ENCODE results near the gene NUCKS1.

Gene NUCKS1

DNA sequence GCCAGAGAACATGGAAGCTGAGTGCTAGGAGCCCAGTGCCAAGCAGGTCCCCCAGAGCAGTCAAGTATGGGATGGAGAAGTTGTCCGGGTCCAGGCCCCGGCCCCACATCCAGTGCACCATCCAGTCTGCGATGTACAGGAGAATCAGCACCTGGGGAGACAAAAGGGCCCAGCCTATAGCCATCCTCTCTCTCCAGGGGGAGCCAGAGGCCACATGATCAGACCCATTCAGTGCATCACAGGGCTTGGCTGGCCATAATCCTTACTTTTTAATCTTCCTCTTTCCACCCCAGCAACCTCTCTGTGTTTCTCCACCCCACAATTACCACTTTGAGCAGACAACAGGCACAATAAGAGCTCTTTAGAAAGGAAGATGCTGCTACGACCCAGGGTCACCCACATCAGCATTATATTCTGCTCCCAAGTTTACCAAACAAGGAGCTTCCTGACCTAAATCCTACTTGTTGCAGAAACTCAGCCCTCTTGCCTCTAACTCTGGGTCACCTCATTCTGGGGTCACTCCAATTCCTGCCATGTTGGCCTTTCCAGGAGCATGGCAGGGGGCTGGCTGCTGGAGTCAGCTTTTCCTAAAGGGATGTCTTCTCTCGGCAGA lies 41.7 kb upstream of the NUCKS1 start:
- H3K79me2 ChIP-seq (ENCODE audit: insufficient read depth, low read length), result no peaks in the 10 kb centered on the region
- 0 out of 2 replicates have a peak overlapping the region, but pooled peaks have one; percentile 77 for H3K27ac ChIP-seq (ENCODE audit: low read depth, low read length)
- H3K27me3 ChIP-seq (ENCODE audit: low read length), result no peaks in the 10 kb centered on the region
- H4K20me1 ChIP-seq (ENCODE audit: low read depth, low read length), result no peaks in the 10 kb centered on the region
- no peak overlapping the region for H2AFZ ChIP-seq (ENCODE audit: low read depth, low read length, severe bottlenecking)
- H3K9me3 ChIP-seq (ENCODE audit: insufficient read depth, low read length), result no peaks in the 10 kb centered on the region
- H3K9me2 ChIP-seq (replicated peaks; ENCODE audit: insufficient read depth, low read length), result no peaks in the 10 kb centered on the region
- H3K4me3 ChIP-seq (ENCODE audit: insufficient read depth, low read length, poor library complexity, severe bottlenecking), result no peak overlapping the region
- peaks cover 3% of the 10 kb centered on the region; the same call in 1 of the 2 replicates for H3F3A ChIP-seq (ENCODE audit: insufficient read depth)
- H3K9ac ChIP-seq (ENCODE audit: low read length), result no peak overlapping the region
- TF ChIP-seq, protein P1, sequence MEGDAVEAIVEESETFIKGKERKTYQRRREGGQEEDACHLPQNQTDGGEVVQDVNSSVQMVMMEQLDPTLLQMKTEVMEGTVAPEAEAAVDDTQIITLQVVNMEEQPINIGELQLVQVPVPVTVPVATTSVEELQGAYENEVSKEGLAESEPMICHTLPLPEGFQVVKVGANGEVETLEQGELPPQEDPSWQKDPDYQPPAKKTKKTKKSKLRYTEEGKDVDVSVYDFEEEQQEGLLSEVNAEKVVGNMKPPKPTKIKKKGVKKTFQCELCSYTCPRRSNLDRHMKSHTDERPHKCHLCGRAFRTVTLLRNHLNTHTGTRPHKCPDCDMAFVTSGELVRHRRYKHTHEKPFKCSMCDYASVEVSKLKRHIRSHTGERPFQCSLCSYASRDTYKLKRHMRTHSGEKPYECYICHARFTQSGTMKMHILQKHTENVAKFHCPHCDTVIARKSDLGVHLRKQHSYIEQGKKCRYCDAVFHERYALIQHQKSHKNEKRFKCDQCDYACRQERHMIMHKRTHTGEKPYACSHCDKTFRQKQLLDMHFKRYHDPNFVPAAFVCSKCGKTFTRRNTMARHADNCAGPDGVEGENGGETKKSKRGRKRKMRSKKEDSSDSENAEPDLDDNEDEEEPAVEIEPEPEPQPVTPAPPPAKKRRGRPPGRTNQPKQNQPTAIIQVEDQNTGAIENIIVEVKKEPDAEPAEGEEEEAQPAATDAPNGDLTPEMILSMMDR (IDR thresholded peaks at IDR 0.05; ENCODE audit: insufficient read depth, low read length, poor library complexity, severe bottlenecking), result peak; percentile 81
- no peak for TF ChIP-seq EZH2phosphoT487 (conservative IDR thresholded peaks at IDR 0.05; ENCODE audit: low read length)
- no peak overlapping the region for H3K4me2 ChIP-seq (ENCODE audit: low read depth, low read length, poor library complexity, severe bottlenecking)
- H3K36me3 ChIP-seq (ENCODE audit: low read length), result peaks cover 3% of the 10 kb centered on the region; the same call in 1 of the 2 replicates

DNA sequence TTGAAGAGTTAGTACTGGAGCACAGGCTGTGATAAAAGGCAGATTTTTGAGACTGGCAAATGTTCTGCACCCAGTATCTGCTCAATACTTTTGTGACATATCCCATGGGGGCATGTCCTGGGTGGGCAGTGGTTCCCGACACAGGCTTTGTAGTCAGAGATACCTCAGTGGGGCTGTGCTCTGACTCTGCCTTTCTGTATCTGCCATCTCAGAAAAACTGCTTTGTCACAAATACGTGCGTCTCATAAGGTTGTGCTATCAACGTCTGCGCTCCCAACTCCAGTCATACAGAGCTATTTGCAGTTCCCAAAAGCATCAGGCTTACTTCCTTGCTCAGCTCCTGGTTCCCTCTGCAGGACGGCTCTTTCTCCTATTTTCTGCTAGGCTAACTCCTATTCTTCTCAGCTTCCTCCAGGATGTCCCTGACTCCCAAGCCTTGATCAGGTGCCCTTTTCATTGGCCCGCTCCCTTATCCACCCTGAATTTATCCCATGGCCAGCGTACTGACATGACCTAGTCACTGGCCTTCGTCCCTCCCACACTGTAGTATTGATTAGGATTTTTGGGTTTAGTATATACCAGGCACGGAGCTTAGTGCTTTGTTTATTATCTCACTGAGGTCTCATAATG lies 37.4 kb upstream of the NUCKS1 start:
- Histone ChIP-seq H4K20me1 (ENCODE audit: low read depth, low read length) (no peaks in the 10 kb centered on the region), H3K9me3 (ENCODE audit: insufficient read depth, low read length) (no peaks in the 10 kb centered on the region), H3K27ac (ENCODE audit: low read depth, low read length) (no peak overlapping the region), H3K4me3 (ENCODE audit: insufficient read depth, low read length, poor library complexity, severe bottlenecking) (no peak overlapping the region), H3K9me2 (replicated peaks; ENCODE audit: insufficient read depth, low read length) (no peaks in the 10 kb centered on the region), H3K79me2 (ENCODE audit: insufficient read depth, low read length) (no peaks in the 10 kb centered on the region), H3K9ac (ENCODE audit: low read length) (no peak overlapping the region), H3K36me3 (ENCODE audit: low read length) (peaks cover 3% of the 10 kb centered on the region; the same call in 1 of the 2 replicates), H3K4me2 (ENCODE audit: low read depth, low read length, poor library complexity, severe bottlenecking) (no peak overlapping the region), H3F3A (ENCODE audit: insufficient read depth) (no peaks in the 10 kb centered on the region), H3K27me3 (ENCODE audit: low read length) (no peaks in the 10 kb centered on the region), H2AFZ (ENCODE audit: low read depth, low read length, severe bottlenecking) (no peak overlapping the region)
- TF ChIP-seq EZH2phosphoT487 (conservative IDR thresholded peaks at IDR 0.05; ENCODE audit: low read length), result no peak
- TF ChIP-seq, protein P1 (IDR thresholded peaks at IDR 0.05; ENCODE audit: insufficient read depth, low read length, poor library complexity, severe bottlenecking), result no peak

DNA sequence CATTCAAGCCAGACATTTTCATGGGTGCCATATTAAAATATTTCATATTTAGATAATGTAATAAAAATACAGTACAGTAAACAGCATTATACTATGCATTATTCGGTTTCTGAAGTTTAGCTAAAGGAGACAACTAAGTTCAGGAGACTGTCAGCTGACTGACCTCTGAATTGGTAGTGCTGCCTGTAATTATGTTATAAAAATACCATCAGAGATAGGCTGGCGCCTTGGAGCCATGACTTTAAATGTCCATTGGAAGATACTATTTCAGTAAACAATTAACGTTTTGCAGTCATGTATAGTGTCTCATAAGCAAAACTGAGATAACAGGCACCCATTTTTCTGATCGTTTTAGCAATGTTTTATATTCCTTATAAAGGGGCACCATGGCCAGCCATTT lies 36.6 kb upstream of the NUCKS1 start:
- Histone ChIP-seq H3K36me3 (ENCODE audit: low read length) (peaks cover 3% of the 10 kb centered on the region; the same call in 1 of the 2 replicates), H3F3A (ENCODE audit: insufficient read depth) (no peaks in the 10 kb centered on the region), H4K20me1 (ENCODE audit: low read depth, low read length) (no peaks in the 10 kb centered on the region), H3K4me3 (ENCODE audit: insufficient read depth, low read length, poor library complexity, severe bottlenecking) (no peak overlapping the region), H3K4me2 (ENCODE audit: low read depth, low read length, poor library complexity, severe bottlenecking) (no peak overlapping the region), H3K9me3 (ENCODE audit: insufficient read depth, low read length) (no peaks in the 10 kb centered on the region), H3K9ac (ENCODE audit: low read length) (no peak overlapping the region), H3K9me2 (replicated peaks; ENCODE audit: insufficient read depth, low read length) (no peaks in the 10 kb centered on the region), H3K27ac (ENCODE audit: low read depth, low read length) (no peak overlapping the region), H3K27me3 (ENCODE audit: low read length) (no peaks in the 10 kb centered on the region), H3K79me2 (ENCODE audit: insufficient read depth, low read length) (no peaks in the 10 kb centered on the region), H2AFZ (ENCODE audit: low read depth, low read length, severe bottlenecking) (no peak overlapping the region)
- no peak for TF ChIP-seq EZH2phosphoT487 (conservative IDR thresholded peaks at IDR 0.05; ENCODE audit: low read length)

DNA sequence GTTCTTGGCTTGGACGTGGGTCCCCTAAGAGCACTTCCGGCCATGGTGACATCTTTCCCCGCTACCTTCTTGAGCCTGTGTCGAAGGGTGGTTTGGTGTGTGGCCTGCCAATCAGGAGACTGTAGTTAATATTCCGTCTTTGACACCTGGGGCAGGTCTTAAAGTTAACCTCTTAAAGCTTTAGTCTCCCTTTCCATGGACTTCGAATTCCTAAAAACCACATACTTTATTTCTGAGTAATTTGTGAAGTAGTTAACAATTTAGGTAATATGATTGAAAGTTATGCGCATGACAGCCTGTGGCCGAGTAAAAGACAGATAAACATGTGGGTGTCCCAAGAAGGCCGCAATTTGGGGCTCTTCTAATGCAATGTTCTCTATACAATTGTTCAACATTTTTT lies 35.5 kb upstream of the NUCKS1 start:
- H3K9ac ChIP-seq (ENCODE audit: low read length), result no peak overlapping the region
- H3K36me3 ChIP-seq (ENCODE audit: low read length), result no peaks in the 10 kb centered on the region
- no peak overlapping the region for H2AFZ ChIP-seq (ENCODE audit: low read depth, low read length, severe bottlenecking)
- H3K4me2 ChIP-seq (ENCODE audit: low read depth, low read length, poor library complexity, severe bottlenecking), result no peak overlapping the region
- H4K20me1 ChIP-seq (ENCODE audit: low read depth, low read length), result no peaks in the 10 kb centered on the region
- H3K9me2 ChIP-seq (replicated peaks; ENCODE audit: insufficient read depth, low read length), result no peaks in the 10 kb centered on the region
- H3K27ac ChIP-seq (ENCODE audit: low read depth, low read length), result no peak overlapping the region
- no peaks in the 10 kb centered on the region for H3K9me3 ChIP-seq (ENCODE audit: insufficient read depth, low read length)
- no peaks in the 10 kb centered on the region for H3K27me3 ChIP-seq (ENCODE audit: low read length)
- no peaks in the 10 kb centered on the region for H3K79me2 ChIP-seq (ENCODE audit: insufficient read depth, low read length)
- no peak for TF ChIP-seq EZH2phosphoT487 (conservative IDR thresholded peaks at IDR 0.05; ENCODE audit: low read length)
- TF ChIP-seq, protein P1 (IDR thresholded peaks at IDR 0.05; ENCODE audit: insufficient read depth, low read length, poor library complexity, severe bottlenecking), result no peak
- H3F3A ChIP-seq (ENCODE audit: insufficient read depth), result no peaks in the 10 kb centered on the region
- no peak overlapping the region for H3K4me3 ChIP-seq (ENCODE audit: insufficient read depth, low read length, poor library complexity, severe bottlenecking)
